GM23338 (cell line): ENCODE results near the gene RNF151. TPM values are rescaled to one million over a fixed set of nuclear protein-coding genes. Genes with fewer than 3 reads are reported as not detected.

Source experiments
- CREB1 ChIP-seq: fragments of 250-450 bp; sonication (Bioruptor Pico); IDR thresholded peaks from 2 replicates; pipeline ENCODE4 v1.5.0; 2020; ENCODE audit warnings: low read depth, mild to moderate bottlenecking, moderate library complexity
- ETS1 ChIP-seq: IDR thresholded peaks from 2 replicates; pipeline ENCODE4 v1.6.1; 2016; ENCODE audit warnings: antibody characterized with exemption
- EZH2 ChIP-seq: fragments of 200-600 bp; sonication (generic); IDR thresholded peaks from one replicate; pipeline ENCODE4 v1.8.0; 2017; ENCODE audit warnings: antibody characterized with exemption, mild to moderate bottlenecking, low read depth; ENCODE audit not compliant: unreplicated experiment
- EZH2phosphoT487 ChIP-seq: fragments of 200-600 bp; sonication (generic); IDR thresholded peaks from one replicate; pipeline ENCODE4 v1.8.1; 2018; ENCODE audit warnings: antibody characterized with exemption; ENCODE audit not compliant: unreplicated experiment
- JUNB ChIP-seq: IDR thresholded peaks from one replicate; pipeline ENCODE4 v1.6.1; 2016; ENCODE audit warnings: antibody characterized with exemption; ENCODE audit not compliant: unreplicated experiment
- NANOG ChIP-seq: IDR thresholded peaks from 2 replicates; pipeline ENCODE4 v1.6.1; 2016; ENCODE audit warnings: antibody characterized with exemption, borderline replicate concordance
- POLR2AphosphoS5 ChIP-seq: IDR thresholded peaks from 2 replicates; pipeline ENCODE4 v1.6.1; 2016; ENCODE audit warnings: antibody characterized with exemption, low read depth
- REST ChIP-seq: IDR thresholded peaks from one replicate; pipeline ENCODE4 v1.6.1; 2018; ENCODE audit warnings: antibody characterized with exemption; ENCODE audit not compliant: unreplicated experiment
- STAT1 ChIP-seq: IDR thresholded peaks from one replicate; pipeline ENCODE4 v1.6.1; 2016; ENCODE audit warnings: antibody characterized with exemption; ENCODE audit not compliant: unreplicated experiment
- ZNF114 ChIP-seq: fragments of 250-450 bp; sonication (Bioruptor Pico); IDR thresholded peaks from 2 replicates; pipeline ENCODE4 v1.5.0; 2020; ENCODE audit warnings: mild to moderate bottlenecking, moderate library complexity
- ZNF331 ChIP-seq: fragments of 250-450 bp; sonication (Bioruptor Pico); IDR thresholded peaks from 2 replicates; pipeline ENCODE4 v1.5.0; 2020; ENCODE audit warnings: low read depth, mild to moderate bottlenecking, moderate library complexity
- ZNF462 ChIP-seq: fragments of 250-450 bp; sonication (Bioruptor Pico); IDR thresholded peaks from 2 replicates; pipeline ENCODE4 v1.5.0; 2020; ENCODE audit warnings: mild to moderate bottlenecking, moderate library complexity
- polyA plus RNA-seq: library from polyadenylated mRNA; unstranded; fragments of >200 nt; fragmentation: Nextera tagmentation; extraction: Ambion mirVana; gene quantifications from 2 replicates; pipeline ENCODE4 v1.2.1, GENCODE V29; 2016
- total RNA-seq: library from RNA; depleted of rRNA; stranded (reverse); fragments of >200 nt; shearing (Covaris generic); gene quantifications from 2 replicates; pipeline ENCODE4 v1.2.3, GENCODE V29; 2014

RNF151 gene
- total and polyA plus RNA-seq, 2 experiments from 2014 or later, result not detected

- no peak for TF ChIP-seq ZNF462
- no peak for TF ChIP-seq EZH2phosphoT487
- no peak for TF ChIP-seq REST
- TF ChIP-seq EZH2, result no peak
- no peak for TF ChIP-seq ETS1
- no peak for TF ChIP-seq POLR2AphosphoS5
- TF ChIP-seq STAT1, result no peak
- TF ChIP-seq JUNB, result no peak
- TF ChIP-seq NANOG, result no peak
- TF ChIP-seq CREB1 (CRISPR knock-in tag), result no peak
- TF ChIP-seq ZNF331 (CRISPR knock-in tag), result no peak
- TF ChIP-seq ZNF114 (CRISPR knock-in tag), result no peak
Measured at GRCh38 chr16:2001035-2001434, 34.4 kb downstream of the RNF151 start (continued).
